ENCODE measurements around the gene ST7. TPM values are rescaled to one million over a fixed set of nuclear protein-coding genes. Genes with fewer than 3 reads are reported as not detected.

ST7 gene
- total and polyA plus RNA-seq, 2 experiments from 2014 or later = 9.9 to 18.3 TPM

GRCh38 chr7:117009705-117010361 is 56.5 kb downstream of the ST7 start:
- Mint-ChIP-seq H3K27me3 (ENCODE audit: insufficient read depth, low read depth, poor library complexity) (no peaks in the 10 kb centered on the region), H3K27ac (no peak overlapping the region), H3K9me3 (no peaks in the 10 kb centered on the region), H3K36me3 (ENCODE audit: low read depth) (no peaks in the 10 kb centered on the region), H3K4me3 (no peak overlapping the region), H3K4me1 (peaks cover 3% of the 10 kb centered on the region; the same call in 1 of the 3 replicates)
- Histone ChIP-seq H3K4me3 (no peak overlapping the region), H3F3A (replicated peaks; ENCODE audit: low read depth) (no peaks in the 10 kb centered on the region), H3K27me3 (ENCODE audit: insufficient read depth) (no peaks in the 10 kb centered on the region), H3K79me2 (replicated peaks; ENCODE audit: insufficient read depth) (peaks cover 5% of the 10 kb centered on the region; the same call in 1 of the 2 replicates), H3K36me3 (ENCODE audit: insufficient read depth) (no peaks in the 10 kb centered on the region), H3K4me1 (ENCODE audit: insufficient read depth) (no peaks in the 10 kb centered on the region; the same call in 1 of the 2 replicates), H3K9me2 (ENCODE audit: insufficient read depth) (no peaks in the 10 kb centered on the region), H3K27ac (ENCODE audit: low read depth) (no peak overlapping the region), H3K4me2 (no peak overlapping the region), H4K20me1 (replicated peaks; ENCODE audit: insufficient read depth) (no peaks in the 10 kb centered on the region), H2AFZ (no peak overlapping the region)
- no peak for ATAC-seq
- no peak for DNase-seq (ENCODE audit: low spot score)
- TF ChIP-seq NANOG (IDR thresholded peaks at IDR 0.05; ENCODE audit: borderline replicate concordance) (no peak), POLR2AphosphoS5 (IDR thresholded peaks at IDR 0.05; ENCODE audit: low read depth) (no peak), ETS1 (IDR thresholded peaks at IDR 0.05) (no peak), REST (IDR thresholded peaks at IDR 0.05; ENCODE audit: unreplicated experiment) (no peak), CREB1 (CRISPR knock-in tag; IDR thresholded peaks at IDR 0.05; ENCODE audit: low read depth) (no peak), STAT1 (IDR thresholded peaks at IDR 0.05; ENCODE audit: unreplicated experiment) (no peak), EZH2 (IDR thresholded peaks at IDR 0.05; ENCODE audit: low read depth, unreplicated experiment) (no peak), EZH2phosphoT487 (IDR thresholded peaks at IDR 0.05; ENCODE audit: unreplicated experiment) (no peak), ZNF114 (CRISPR knock-in tag; IDR thresholded peaks at IDR 0.05) (no peak), JUNB (IDR thresholded peaks at IDR 0.05; ENCODE audit: unreplicated experiment) (no peak), ZNF331 (CRISPR knock-in tag; IDR thresholded peaks at IDR 0.05; ENCODE audit: low read depth) (no peak), ZNF462 (CRISPR knock-in tag; IDR thresholded peaks at IDR 0.05) (no peak), CTCF (conservative IDR thresholded peaks at IDR 0.05; ENCODE audit: low read depth in 2 of 2) (no peak)
